GM10266 (cell line): ENCODE measurements around the gene GRM1.

Experiments used
- DNase-seq: peaks from one replicate; pipeline ENCODE4 v3.0.0; 2012; ENCODE audit errors: extremely low spot score
- CTCF ChIP-seq: IDR thresholded peaks from 2 replicates; pipeline ENCODE4 v1.5.1; 2012; ENCODE audit warnings: mild to moderate bottlenecking, low read depth; ENCODE audit not compliant: control insufficient read depth, insufficient read depth; ENCODE audit errors: missing control alignments

Gene GRM1

GRCh38 chr6:146292506-146292905, 263.6 kb downstream of the GRM1 start:
- TF ChIP-seq CTCF = no peak
- no peak for DNase-seq

GRCh38 chr6:146295695-146296094, 266.8 kb downstream of the GRM1 start:
- DNase-seq = no peak
- TF ChIP-seq CTCF = no peak

GRCh38 chr6:146297815-146298214, 269.0 kb downstream of the GRM1 start:
- TF ChIP-seq CTCF = no peak
- no peak for DNase-seq

GRCh38 chr6:146300521-146300920, 271.7 kb downstream of the GRM1 start:
- TF ChIP-seq CTCF = no peak

GRCh38 chr6:146301764-146302163, 272.9 kb downstream of the GRM1 start:
- no peak for DNase-seq
- no peak for TF ChIP-seq CTCF

More at GRCh38 chr6:146300521-146300920, 271.7 kb downstream of the GRM1 start:
- DNase-seq = no peak

GRCh38 chr6:146302994-146303393, 274.1 kb downstream of the GRM1 start:
- no peak for DNase-seq
- no peak for TF ChIP-seq CTCF

GRCh38 chr6:146304181-146304580, 275.3 kb downstream of the GRM1 start:
- no peak for TF ChIP-seq CTCF
- DNase-seq = no peak
